ENCODE data around the gene GIGYF1.

DNA sequence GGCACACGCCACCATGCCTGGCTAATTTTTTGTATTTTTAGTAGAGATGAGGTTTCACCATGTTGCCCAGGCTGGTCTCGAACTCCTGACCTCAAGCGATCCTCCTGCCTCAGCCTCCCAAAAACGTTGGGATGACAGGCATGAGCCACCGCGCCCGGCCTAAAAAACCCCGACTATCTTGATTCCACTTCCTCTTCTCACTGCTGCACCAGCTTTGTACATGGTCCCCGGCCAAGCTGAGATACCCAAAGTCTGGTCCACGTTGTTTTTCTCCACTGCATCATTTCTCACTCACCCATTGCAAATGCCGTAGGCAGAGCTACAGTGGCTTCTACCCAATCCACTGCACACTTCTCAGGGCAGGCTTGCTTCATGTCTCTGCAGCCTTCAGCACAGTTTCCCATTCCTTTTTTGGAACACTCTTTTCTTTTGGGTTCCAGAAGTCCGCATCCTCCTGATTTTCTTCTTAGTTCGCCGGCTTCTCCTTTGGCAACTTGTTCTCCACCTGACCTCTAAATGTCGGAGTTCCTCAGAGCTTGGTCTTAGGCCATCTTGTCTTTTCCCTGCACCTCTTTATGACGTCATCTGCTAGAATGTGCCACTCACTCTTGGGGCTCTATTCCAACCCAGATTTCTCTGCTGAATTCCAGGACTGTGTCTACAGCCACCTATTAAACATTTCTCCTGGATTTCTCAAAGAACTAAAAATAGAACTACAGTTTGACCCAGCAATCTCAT lies 26.6 kb downstream of the GIGYF1 start:
- TF ChIP-seq, protein P1, sequence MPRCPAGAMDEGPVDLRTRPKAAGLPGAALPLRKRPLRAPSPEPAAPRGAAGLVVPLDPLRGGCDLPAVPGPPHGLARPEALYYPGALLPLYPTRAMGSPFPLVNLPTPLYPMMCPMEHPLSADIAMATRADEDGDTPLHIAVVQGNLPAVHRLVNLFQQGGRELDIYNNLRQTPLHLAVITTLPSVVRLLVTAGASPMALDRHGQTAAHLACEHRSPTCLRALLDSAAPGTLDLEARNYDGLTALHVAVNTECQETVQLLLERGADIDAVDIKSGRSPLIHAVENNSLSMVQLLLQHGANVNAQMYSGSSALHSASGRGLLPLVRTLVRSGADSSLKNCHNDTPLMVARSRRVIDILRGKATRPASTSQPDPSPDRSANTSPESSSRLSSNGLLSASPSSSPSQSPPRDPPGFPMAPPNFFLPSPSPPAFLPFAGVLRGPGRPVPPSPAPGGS (CRISPR knock-in tag; IDR thresholded peaks at IDR 0.05), result no peak
- TF ChIP-seq SNAPC2 (CRISPR knock-in tag; IDR thresholded peaks at IDR 0.05), result no peak
- no peak for TF ChIP-seq POLR2A (IDR thresholded peaks at IDR 0.05; ENCODE audit: insufficient read depth in 1 of 2, low read depth in 2 of 2, low read length in 2 of 2)
- no peak for TF ChIP-seq TOE1 (CRISPR knock-in tag; IDR thresholded peaks at IDR 0.05)
- no peak for TF ChIP-seq ZNF773 (CRISPR knock-in tag; IDR thresholded peaks at IDR 0.05; ENCODE audit: borderline replicate concordance)
- TF ChIP-seq PRPF4 (IDR thresholded peaks at IDR 0.05; ENCODE audit: low read depth, low read length, poor library complexity, severe bottlenecking), result no peak
- TF ChIP-seq, protein P2, sequence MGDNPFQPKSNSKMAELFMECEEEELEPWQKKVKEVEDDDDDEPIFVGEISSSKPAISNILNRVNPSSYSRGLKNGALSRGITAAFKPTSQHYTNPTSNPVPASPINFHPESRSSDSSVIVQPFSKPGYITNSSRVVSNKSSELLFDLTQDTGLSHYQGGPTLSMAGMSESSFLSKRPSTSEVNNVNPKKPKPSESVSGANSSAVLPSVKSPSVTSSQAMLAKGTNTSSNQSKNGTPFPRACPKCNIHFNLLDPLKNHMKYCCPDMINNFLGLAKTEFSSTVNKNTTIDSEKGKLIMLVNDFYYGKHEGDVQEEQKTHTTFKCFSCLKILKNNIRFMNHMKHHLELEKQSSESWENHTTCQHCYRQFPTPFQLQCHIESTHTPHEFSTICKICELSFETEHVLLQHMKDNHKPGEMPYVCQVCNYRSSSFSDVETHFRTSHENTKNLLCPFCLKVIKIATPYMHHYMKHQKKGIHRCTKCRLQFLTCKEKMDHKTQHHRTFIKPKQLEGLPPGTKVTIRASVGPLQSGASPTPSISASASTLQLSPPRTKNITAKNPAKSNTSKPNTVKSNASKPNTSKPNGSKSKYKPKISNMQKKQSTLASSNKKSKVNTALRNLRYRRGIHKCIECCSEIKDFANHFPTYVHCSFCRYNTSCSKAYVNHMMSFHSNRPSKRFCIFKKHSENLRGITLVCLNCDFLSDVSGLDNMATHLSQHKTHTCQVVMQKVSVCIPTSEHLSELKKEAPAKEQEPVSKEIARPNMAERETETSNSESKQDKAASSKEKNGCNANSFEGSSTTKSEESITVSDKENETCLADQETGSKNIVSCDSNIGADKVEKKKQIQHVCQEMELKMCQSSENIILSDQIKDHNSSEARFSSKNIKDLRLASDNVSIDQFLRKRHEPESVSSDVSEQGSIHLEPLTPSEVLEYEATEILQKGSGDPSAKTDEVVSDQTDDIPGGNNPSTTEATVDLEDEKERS (CRISPR knock-in tag; IDR thresholded peaks at IDR 0.05), result no peak
- TF ChIP-seq ZNF251 (CRISPR knock-in tag; IDR thresholded peaks at IDR 0.05), result no peak
- TF ChIP-seq, protein P3, sequence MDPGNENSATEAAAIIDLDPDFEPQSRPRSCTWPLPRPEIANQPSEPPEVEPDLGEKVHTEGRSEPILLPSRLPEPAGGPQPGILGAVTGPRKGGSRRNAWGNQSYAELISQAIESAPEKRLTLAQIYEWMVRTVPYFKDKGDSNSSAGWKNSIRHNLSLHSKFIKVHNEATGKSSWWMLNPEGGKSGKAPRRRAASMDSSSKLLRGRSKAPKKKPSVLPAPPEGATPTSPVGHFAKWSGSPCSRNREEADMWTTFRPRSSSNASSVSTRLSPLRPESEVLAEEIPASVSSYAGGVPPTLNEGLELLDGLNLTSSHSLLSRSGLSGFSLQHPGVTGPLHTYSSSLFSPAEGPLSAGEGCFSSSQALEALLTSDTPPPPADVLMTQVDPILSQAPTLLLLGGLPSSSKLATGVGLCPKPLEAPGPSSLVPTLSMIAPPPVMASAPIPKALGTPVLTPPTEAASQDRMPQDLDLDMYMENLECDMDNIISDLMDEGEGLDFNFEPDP (CRISPR knock-in tag; conservative IDR thresholded peaks at IDR 0.05), result no peak

All from HepG2 (cell line).